ENCODE data around the gene IL17RE.

The IL17RE gene

DNA sequence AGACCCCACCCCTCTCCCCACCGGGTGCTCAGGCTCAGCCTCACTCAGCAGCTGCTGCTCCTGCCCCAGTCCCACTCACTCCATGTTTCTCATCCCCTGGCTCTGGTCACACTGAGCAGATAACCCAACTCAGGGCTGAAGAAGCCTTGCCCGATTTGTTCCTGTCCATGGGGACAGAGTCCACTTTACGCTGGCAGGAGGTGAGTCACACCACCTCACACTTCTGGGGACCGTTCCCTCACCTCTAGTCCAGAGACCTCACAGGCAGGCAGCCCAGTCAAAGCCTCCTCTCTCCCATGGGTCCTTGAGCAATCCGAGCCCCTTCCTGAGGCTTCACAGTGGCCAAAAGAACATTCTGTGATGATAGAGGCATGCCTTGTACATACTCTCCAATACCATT, 23.9 kb upstream of the IL17RE start:
- DNase-seq, result no peak
- Mint-ChIP-seq H3K27me3 (ENCODE audit: low read depth, poor library complexity) (peaks cover 19% of the 10 kb centered on the region), H3K9me3 (no peaks in the 10 kb centered on the region), H3K36me3 (ENCODE audit: low read depth) (no peaks in the 10 kb centered on the region), H3K4me1 (no peaks in the 10 kb centered on the region), H3K4me3 (no peak overlapping the region), H3K27ac (no peak overlapping the region)
- TF ChIP-seq, protein P1, sequence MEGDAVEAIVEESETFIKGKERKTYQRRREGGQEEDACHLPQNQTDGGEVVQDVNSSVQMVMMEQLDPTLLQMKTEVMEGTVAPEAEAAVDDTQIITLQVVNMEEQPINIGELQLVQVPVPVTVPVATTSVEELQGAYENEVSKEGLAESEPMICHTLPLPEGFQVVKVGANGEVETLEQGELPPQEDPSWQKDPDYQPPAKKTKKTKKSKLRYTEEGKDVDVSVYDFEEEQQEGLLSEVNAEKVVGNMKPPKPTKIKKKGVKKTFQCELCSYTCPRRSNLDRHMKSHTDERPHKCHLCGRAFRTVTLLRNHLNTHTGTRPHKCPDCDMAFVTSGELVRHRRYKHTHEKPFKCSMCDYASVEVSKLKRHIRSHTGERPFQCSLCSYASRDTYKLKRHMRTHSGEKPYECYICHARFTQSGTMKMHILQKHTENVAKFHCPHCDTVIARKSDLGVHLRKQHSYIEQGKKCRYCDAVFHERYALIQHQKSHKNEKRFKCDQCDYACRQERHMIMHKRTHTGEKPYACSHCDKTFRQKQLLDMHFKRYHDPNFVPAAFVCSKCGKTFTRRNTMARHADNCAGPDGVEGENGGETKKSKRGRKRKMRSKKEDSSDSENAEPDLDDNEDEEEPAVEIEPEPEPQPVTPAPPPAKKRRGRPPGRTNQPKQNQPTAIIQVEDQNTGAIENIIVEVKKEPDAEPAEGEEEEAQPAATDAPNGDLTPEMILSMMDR (IDR thresholded peaks at IDR 0.05), result no peak

GRCh38 chr3:9879830-9880549, 22.7 kb upstream of the IL17RE start, which contains the start of gene CIDEC:
CIDEC (minus strand) TSS chr3:9880253; CDS start chr3:9878486, 1,767 bp downstream.
- DNase-seq, result no peak
- no peaks in the 10 kb centered on the region for H3K36me3 Mint-ChIP-seq (ENCODE audit: low read depth)
- H3K9me3 Mint-ChIP-seq, result no peaks in the 10 kb centered on the region
- H3K4me1 Mint-ChIP-seq, result peaks cover 8% of the 10 kb centered on the region
- TF ChIP-seq, protein P1 (IDR thresholded peaks at IDR 0.05), result no peak
- H3K4me3 Mint-ChIP-seq, result no peak within 1 kb of the TSS
- H3K27ac Mint-ChIP-seq, result no peak within 1 kb of the TSS
- H3K27me3 Mint-ChIP-seq (ENCODE audit: low read depth, poor library complexity), result peaks cover 19% of the 10 kb centered on the region

GRCh38 chr3:9881441-9881840, 21.2 kb upstream of the IL17RE start:
- Mint-ChIP-seq H3K27ac (no peak overlapping the region), H3K27me3 (ENCODE audit: low read depth, poor library complexity) (peaks cover 10% of the 10 kb centered on the region), H3K4me1 (peaks cover 8% of the 10 kb centered on the region), H3K4me3 (no peak overlapping the region), H3K36me3 (ENCODE audit: low read depth) (no peaks in the 10 kb centered on the region), H3K9me3 (no peaks in the 10 kb centered on the region)
- TF ChIP-seq, protein P1 (IDR thresholded peaks at IDR 0.05), result no peak
- DNase-seq, result no peak

DNA sequence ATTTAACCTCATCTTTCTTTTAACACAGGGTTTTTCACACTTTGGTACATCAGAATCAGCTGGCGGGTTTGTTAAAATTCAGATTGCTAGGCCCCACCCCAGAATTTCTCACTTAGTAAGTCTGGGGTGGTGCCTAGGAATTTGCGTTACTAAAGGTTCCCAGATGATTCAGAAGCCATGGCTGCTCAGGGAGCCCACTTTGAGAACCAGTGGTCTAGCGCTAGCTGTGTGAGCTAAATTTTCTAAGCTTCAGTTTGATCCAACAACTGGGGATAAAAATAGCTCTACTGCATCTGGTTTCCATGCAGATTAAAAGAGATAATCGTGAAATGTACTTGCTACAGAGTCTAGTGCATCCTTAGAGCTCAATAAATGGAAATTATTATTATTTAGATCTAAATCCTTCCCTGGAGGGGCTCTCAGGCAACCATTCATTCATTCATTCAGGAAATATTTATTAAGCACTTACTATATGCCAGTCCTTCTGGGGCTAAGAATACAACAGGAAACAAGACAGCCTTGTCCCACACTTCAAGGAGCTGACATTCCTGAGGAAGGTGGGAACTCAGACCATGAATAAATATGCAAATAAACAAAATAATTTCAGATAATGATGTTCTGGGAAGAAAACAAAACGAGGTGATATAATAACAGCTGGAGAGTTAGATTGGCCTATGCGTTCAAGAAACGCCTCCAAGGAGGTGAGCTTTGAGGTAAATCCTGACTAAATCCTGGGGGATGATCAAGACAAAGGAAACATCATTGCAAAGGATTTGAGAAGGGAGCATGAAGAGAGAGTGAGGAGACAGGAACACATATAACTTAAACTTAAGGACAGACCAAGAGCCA, 18.7 kb upstream of the IL17RE start:
- TF ChIP-seq, protein P1 (IDR thresholded peaks at IDR 0.05), result no peak
- Mint-ChIP-seq H3K27me3 (ENCODE audit: low read depth, poor library complexity) (peaks cover 3% of the 10 kb centered on the region), H3K9me3 (no peaks in the 10 kb centered on the region), H3K36me3 (ENCODE audit: low read depth) (no peaks in the 10 kb centered on the region), H3K4me3 (no peak overlapping the region), H3K4me1 (peaks cover 8% of the 10 kb centered on the region), H3K27ac (no peak overlapping the region)
- no peak for DNase-seq

- TF ChIP-seq, protein P1 (IDR thresholded peaks at IDR 0.05), result no peak
- Mint-ChIP-seq H3K4me3 (no peak overlapping the region), H3K27ac (peak overlapping the region; percentile 30), H3K27me3 (ENCODE audit: low read depth, poor library complexity) (peaks cover 5% of the 10 kb centered on the region), H3K36me3 (ENCODE audit: low read depth) (no peaks in the 10 kb centered on the region), H3K9me3 (no peaks in the 10 kb centered on the region), H3K4me1 (peaks cover 8% of the 10 kb centered on the region)
- no peak for DNase-seq
Observed at GRCh38 chr3:9884555-9885165, 18.0 kb upstream of the IL17RE start.

All from nephron progenitor cell (in vitro differentiated cells).